Cardiac fibroblast (primary cell): ENCODE data around the gene GDF2.

Experiments used
- DNase-seq, 2 donors: peaks; one replicate each; pipeline versions ENCODE4 v3.0.0 to v3.0.0-alpha.2; 2010; ENCODE audit warnings: low read depth in 2 of 2
- H3K4me3 ChIP-seq, 2 donors: replicated peaks in 1 of 2; 1 replicate in 1 of 2; 2 replicates in 1 of 2; pipeline ENCODE4 v1.5.1; 2011; ENCODE audit warnings: low read depth in 2 of 2, low read length in 2 of 2, mild to moderate bottlenecking in 2 of 2, moderate library complexity in 1 of 2
- CTCF ChIP-seq: IDR thresholded peaks from one replicate; pipeline ENCODE4 v1.5.1; 2011; ENCODE audit warnings: low read depth, mild to moderate bottlenecking, low read length, inconsistent platforms

The GDF2 gene

GRCh38 chr10:47365431-47366180 is 43.4 kb downstream of the GDF2 start:
- no peak overlapping the region for H3K4me3 ChIP-seq
- no peak for TF ChIP-seq CTCF
- DNase-seq = no peak

GRCh38 chr10:47366181-47366631 is 44.0 kb downstream of the GDF2 start:
- no peak for DNase-seq
- no peak for TF ChIP-seq CTCF
- H3K4me3 ChIP-seq = no peak overlapping the region

- no peak for DNase-seq
- TF ChIP-seq CTCF = no peak
- H3K4me3 ChIP-seq = no peak overlapping the region
These were observed 44.6 kb downstream of the GDF2 start for GRCh38 chr10:47366731-47367460.

GRCh38 chr10:47367646-47368045 is 45.4 kb downstream of the GDF2 start:
- DNase-seq = no peak
- no peak for TF ChIP-seq CTCF
- no peak overlapping the region for H3K4me3 ChIP-seq

GRCh38 chr10:47368431-47369180 is 46.4 kb downstream of the GDF2 start:
- no peak for DNase-seq
- H3K4me3 ChIP-seq = no peak overlapping the region
- TF ChIP-seq CTCF = no peak

- DNase-seq = no peak
- H3K4me3 ChIP-seq = no peak overlapping the region
- TF ChIP-seq CTCF = no peak
These were observed 47.1 kb downstream of the GDF2 start for GRCh38 chr10:47369251-47369894.
